HEK293T (cell line): ENCODE results near the gene L3MBTL1.

Experiments used
- FOXK2 ChIP-seq: fragments of 450-650 bp; IDR thresholded peaks from 2 replicates; pipeline ENCODE4 v1.6.1; 2016; ENCODE audit warnings: mild to moderate bottlenecking
- FOXM1 ChIP-seq: fragments of 450-650 bp; IDR thresholded peaks from 2 replicates; pipeline ENCODE4 v1.6.1; 2017; ENCODE audit warnings: mild to moderate bottlenecking, borderline replicate concordance
- TARDBP ChIP-seq: fragments of 450-650 bp; IDR thresholded peaks from 2 replicates; pipeline ENCODE4 v1.6.1; 2016
- TF ChIP-seq, protein P1 (sequence below): fragments of 450-650 bp; IDR thresholded peaks from 2 replicates; pipeline ENCODE4 v1.6.1; 2016

DNA sequence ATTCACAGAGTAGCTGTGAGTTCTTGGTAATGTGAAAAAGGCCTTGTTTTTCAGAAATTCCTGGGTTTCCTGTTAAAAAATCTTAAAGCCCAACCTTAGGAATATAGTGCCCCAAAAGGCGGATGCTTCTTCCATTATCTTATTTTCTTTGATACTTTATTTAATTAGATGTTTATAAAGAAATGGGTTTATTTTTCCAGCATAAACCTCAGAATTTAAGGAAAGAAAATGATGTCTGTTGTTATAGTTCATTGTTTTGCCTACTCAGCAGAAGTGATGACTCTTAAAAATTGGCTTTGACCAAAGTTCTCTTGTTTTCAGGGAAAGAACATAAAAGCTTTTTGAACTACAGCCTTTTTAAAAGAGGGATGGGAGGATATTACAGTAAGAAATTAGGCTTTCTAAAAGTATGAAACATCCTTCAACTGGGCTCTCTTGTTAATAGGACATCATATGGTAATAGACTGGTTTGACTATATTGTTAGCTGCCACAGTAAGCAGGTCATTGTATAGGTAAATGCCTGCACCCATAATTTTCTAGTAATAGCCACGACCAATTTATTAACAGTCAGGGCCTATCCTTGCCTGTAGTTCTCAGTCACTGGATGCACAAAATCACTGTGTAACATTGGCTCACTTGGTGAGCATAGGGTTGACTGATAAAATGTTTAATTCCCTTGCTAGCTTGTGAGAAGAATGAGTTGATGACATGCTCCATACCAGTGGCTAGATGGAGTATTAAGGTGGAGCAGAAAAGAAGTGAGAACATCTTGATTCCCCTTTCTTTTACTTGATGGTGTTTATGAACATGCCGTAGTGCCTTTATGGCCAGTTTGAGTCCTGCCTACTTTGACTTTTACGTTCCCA lies 44.6 kb upstream of the L3MBTL1 start:
- no peak for TF ChIP-seq FOXK2
- TF ChIP-seq, protein P1, sequence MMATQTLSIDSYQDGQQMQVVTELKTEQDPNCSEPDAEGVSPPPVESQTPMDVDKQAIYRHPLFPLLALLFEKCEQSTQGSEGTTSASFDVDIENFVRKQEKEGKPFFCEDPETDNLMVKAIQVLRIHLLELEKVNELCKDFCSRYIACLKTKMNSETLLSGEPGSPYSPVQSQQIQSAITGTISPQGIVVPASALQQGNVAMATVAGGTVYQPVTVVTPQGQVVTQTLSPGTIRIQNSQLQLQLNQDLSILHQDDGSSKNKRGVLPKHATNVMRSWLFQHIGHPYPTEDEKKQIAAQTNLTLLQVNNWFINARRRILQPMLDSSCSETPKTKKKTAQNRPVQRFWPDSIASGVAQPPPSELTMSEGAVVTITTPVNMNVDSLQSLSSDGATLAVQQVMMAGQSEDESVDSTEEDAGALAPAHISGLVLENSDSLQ: no peak
- TF ChIP-seq FOXM1: no peak
- TF ChIP-seq TARDBP: no peak
